Type B pancreatic cell (in vitro differentiated cells): Measurements from ENCODE around the gene HMGCS1. TPM values are rescaled to one million over a fixed set of nuclear protein-coding genes. Genes with fewer than 3 reads are reported as not detected.

Experiments
- DNase-seq: peaks from one replicate; pipeline ENCODE4 v3.0.0; 2021; ENCODE audit warnings: mixed read lengths; ENCODE audit not compliant: unreplicated experiment; ENCODE audit errors: extremely low spot score
- H3K27ac Mint-ChIP-seq: 2 replicates; pipeline ENCODE4 v1.8.0; 2021; ENCODE audit warnings: mild to moderate bottlenecking, mixed read lengths
- H3K27me3 Mint-ChIP-seq: 2 replicates; pipeline ENCODE4 v1.8.0; 2021; ENCODE audit warnings: mixed read lengths
- H3K36me3 Mint-ChIP-seq: 2 replicates; pipeline ENCODE4 v1.8.0; 2021; ENCODE audit warnings: mixed read lengths
- H3K4me1 Mint-ChIP-seq: one replicate; pipeline ENCODE4 v1.8.0; 2021; ENCODE audit warnings: mixed read lengths; ENCODE audit not compliant: unreplicated experiment
- H3K4me3 Mint-ChIP-seq: 2 replicates; pipeline ENCODE4 v1.8.0; 2021; ENCODE audit warnings: mild to moderate bottlenecking, mixed read lengths
- H3K9me3 Mint-ChIP-seq: 2 replicates; pipeline ENCODE4 v1.8.0; 2021; ENCODE audit warnings: mixed read lengths
- total RNA-seq: library from RNA; stranded (reverse); gene quantifications from 2 replicates; pipeline ENCODE4 v1.2.1, GENCODE V29; 2021; ENCODE audit warnings: low replicate concordance
- TF ChIP-seq, protein P1 (sequence below): fragments of 200-600 bp; sonication (generic); conservative IDR thresholded peaks from 2 replicates; pipeline ENCODE4 v1.5.0; 2021; ENCODE audit warnings: antibody characterized with exemption, mild to moderate bottlenecking

HMGCS1 gene
- total RNA-seq, 1 donor from 2014 or later, result 128 TPM

DNA sequence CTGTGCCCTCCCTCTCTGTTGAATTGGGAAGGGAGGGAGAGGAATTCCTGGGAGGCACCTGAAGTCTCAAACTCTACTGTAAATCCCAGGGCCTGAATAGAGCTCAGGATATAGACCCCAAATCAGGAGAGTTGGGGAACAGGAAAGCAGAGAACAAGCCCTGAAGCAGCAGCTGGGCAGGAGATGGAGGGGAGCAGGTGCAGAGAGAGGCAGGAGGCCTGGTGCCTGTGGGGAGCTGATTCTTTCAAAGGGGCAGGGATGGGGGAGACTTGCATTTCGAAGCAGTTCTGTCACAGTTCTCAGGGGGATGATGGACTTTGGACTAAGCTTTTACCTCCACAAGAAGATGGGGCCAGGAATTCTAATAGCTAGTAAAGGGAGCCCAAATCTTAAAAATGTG lies 71.0 kb downstream of the HMGCS1 start:
- Mint-ChIP-seq H3K4me1 (no peaks in the 10 kb centered on the region), H3K27ac (no peak overlapping the region), H3K36me3 (no peaks in the 10 kb centered on the region), H3K27me3 (peaks cover 12% of the 10 kb centered on the region), H3K4me3 (no peak overlapping the region), H3K9me3 (no peaks in the 10 kb centered on the region)
- DNase-seq, result no peak
- TF ChIP-seq, protein P1, sequence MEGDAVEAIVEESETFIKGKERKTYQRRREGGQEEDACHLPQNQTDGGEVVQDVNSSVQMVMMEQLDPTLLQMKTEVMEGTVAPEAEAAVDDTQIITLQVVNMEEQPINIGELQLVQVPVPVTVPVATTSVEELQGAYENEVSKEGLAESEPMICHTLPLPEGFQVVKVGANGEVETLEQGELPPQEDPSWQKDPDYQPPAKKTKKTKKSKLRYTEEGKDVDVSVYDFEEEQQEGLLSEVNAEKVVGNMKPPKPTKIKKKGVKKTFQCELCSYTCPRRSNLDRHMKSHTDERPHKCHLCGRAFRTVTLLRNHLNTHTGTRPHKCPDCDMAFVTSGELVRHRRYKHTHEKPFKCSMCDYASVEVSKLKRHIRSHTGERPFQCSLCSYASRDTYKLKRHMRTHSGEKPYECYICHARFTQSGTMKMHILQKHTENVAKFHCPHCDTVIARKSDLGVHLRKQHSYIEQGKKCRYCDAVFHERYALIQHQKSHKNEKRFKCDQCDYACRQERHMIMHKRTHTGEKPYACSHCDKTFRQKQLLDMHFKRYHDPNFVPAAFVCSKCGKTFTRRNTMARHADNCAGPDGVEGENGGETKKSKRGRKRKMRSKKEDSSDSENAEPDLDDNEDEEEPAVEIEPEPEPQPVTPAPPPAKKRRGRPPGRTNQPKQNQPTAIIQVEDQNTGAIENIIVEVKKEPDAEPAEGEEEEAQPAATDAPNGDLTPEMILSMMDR, result no peak

Other genes starting within 250 kb of the HMGCS1 start
- gene ZNF131, start 192.5 kb downstream of the HMGCS1 start, total RNA-seq, result 32.6 and 42.7 TPM in 2 replicates
- 0.43 and 0.67 TPM in 2 replicates for gene NIM1K, start 121.2 kb downstream of the HMGCS1 start, total RNA-seq
- 2.0 TPM in 1 of 2 replicates, not detected in the other for gene CCL28, start 99.0 kb upstream of the HMGCS1 start, total RNA-seq
- 11.4 and 11.6 TPM in 2 replicates for gene TMEM267, start 170.5 kb upstream of the HMGCS1 start, total RNA-seq
- 2.0 and 8.3 TPM in 2 replicates for gene C5orf34, start 201.7 kb upstream of the HMGCS1 start, total RNA-seq
- gene PAIP1, start 243.7 kb upstream of the HMGCS1 start, total RNA-seq, result 79.9 and 95.5 TPM in 2 replicates